Umbilical cord (tissue), 2 donors: ENCODE measurements around the gene PTCH2. TPM values are rescaled to one million over a fixed set of nuclear protein-coding genes. Genes with fewer than 3 reads are reported as not detected.
"Not testable (repeated sequence)": the region's sequence is repeated elsewhere in the genome, so short reads cannot be mapped to it uniquely, and the experiment has no call there.

Source experiments
- DNase-seq: peaks from one replicate; pipeline ENCODE4 v3.0.0-alpha.2; 2015; ENCODE audit warnings: low spot score
- total RNA-seq: library from RNA; depleted of rRNA; stranded (reverse); fragments of >200 nt; gene quantifications from one replicate; pipeline ENCODE4 v1.2.3, GENCODE V29; 2014; ENCODE audit warnings: low replicate concordance; ENCODE audit not compliant: insufficient read depth

Gene PTCH2
- total RNA-seq, 1 donor from 2014 or later, result 0.72 TPM

DNA sequence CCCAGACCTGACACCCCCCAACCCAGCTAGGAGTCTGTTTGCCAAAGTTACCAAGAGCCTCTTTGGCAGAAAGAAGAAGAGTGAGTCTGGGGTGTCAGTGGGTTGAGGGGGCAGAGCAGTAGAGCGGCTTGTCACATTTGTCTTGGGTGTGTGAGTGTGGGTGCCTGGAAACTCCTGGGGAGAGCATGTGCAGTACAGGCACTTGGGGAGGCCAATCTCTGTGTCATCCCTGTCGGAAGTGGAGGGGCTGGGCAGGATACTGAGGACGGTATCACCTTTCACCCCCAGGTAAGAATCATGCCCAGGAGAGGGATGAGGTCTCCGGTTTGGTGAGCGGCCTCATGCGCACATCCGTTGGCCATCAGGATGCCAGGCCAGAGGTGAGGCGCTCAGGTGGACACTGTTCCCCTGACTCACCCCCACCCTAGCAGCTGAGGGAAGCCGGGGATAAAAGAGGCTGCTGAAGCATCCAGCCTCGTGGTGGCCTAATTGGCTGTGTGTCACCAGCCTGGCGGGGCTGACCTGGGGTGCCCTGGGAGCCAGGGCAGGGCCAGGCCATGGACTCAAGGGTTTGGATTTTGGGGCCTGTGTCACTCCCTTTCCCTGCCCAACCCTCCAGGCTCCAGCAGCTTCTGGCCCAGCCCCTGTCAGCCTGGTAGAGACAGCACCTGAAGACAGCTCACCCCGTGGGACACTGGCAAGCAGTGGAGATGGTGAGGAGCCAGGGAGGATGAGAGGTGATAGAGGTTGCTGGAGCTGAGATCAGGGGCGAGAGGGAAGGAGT, 39.5 kb downstream of the PTCH2 start:
- no peak for DNase-seq

GRCh38 chr1:44803062-44803311, 40.1 kb downstream of the PTCH2 start:
- DNase-seq, result no peak

DNA sequence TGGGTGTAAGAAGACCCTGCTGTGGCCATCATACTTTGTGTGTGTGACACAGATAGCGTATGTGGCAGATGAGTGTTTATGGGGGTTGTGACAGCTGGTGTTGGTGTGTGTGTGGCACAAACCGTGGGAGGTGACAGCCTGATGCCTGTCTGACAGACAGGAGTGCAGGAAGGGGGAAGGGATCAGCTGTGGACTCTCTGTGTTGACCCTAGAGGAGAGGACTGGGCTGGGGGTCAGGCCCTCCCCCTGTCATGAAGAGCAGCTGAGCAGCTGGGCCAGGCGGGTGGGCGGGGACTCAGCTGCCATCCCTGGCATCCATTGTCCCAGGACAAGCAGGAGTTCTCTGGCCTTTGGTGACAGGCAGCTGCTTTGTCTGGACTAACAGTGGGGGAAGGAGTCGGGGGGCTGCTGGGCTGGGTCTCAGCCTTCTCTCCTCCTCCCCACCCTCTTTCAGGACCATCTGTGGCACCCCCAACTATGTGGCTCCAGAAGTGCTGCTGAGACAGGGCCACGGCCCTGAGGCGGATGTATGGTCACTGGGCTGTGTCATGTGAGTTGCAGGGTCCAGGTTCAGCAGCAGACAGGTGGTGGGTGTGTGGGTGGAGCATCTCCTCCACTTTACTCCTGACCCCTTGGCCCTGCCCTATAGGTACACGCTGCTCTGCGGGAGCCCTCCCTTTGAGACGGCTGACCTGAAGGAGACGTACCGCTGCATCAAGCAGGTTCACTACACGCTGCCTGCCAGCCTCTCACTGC, 40.6 kb downstream of the PTCH2 start:
- DNase-seq, result no peak

DNA sequence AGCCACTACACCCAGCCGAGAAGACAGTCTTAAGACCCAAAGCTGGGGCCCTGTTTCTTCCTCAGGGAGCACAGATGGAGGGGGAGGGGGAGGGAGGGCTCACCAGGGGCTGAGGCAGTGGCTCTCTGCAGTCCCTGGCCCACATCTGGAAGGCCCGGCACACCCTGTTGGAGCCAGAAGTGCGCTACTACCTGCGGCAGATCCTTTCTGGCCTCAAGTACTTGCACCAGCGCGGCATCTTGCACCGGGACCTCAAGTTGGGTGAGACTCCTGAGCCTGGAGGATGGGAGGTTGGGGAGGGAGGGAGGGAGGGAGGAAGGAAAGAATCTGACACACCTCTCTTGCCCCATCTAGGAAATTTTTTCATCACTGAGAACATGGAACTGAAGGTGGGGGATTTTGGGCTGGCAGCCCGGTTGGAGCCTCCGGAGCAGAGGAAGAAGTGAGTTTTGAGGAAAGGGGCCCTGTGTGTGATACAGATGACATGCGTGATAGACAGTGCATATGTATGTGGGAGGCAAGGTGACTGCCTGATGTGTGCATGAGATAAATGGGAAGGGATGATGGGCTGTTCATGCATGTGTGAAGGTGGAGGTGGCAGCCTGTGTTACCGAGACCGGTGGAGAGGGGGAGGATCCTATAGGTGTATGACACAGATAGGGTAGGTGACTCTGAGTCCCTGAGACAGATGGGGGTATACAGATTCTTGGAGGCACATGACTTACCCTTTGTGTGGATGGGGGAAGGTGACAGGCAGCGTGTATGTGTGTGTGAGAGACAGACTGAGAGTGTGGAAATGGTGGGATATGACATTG, 41.4 kb downstream of the PTCH2 start:
- DNase-seq, result no peak

GRCh38 chr1:44799770-44800584, 43.1 kb downstream of the PTCH2 start, which contains the start of gene PLK3:
TSS of gene PLK3 (plus strand) at chr1:44800377. CDS start at chr1:44800464, 87 bp downstream.
- peak; percentile 98 for DNase-seq

- DNase-seq, result no peak
Measured at GRCh38 chr1:44798481-44799365, 44.3 kb downstream of the PTCH2 start.

GRCh38 chr1:44797886-44798285, 45.2 kb downstream of the PTCH2 start:
- not testable (repeated sequence) for DNase-seq

GRCh38 chr1:44792736-44793502, 50.1 kb downstream of the PTCH2 start:
- no peak for DNase-seq

- DNase-seq, result no peak
Measured at GRCh38 chr1:44790968-44791801, 51.9 kb downstream of the PTCH2 start.

- no peak for DNase-seq
Measured at GRCh38 chr1:44788120-44788860, 54.8 kb downstream of the PTCH2 start, which contains the start of gene BEST4. TSS of gene BEST4 (minus strand) at chr1:44788170. CDS start at chr1:44787705, 465 bp downstream.

DNA sequence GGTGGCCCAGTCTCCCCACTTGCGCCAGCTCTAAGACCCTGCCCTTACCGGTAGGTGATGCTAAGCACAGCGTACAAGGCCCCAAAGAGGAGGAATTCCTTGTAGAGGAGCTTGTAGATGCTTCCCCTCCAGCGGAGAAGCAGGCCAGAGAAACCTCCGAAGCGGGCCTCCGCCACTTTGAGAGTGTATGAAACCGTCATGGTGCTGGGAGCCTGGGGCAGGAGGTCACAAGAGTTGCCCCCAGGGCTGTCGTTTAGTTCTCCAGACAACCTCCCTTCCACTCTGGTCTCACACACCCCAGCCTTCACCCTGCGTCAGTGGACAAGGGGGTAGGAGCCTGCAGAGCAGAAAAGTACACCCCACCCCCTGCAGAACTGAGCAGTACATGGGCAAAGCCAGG, 55.5 kb downstream of the PTCH2 start:
- DNase-seq, result no peak

DNA sequence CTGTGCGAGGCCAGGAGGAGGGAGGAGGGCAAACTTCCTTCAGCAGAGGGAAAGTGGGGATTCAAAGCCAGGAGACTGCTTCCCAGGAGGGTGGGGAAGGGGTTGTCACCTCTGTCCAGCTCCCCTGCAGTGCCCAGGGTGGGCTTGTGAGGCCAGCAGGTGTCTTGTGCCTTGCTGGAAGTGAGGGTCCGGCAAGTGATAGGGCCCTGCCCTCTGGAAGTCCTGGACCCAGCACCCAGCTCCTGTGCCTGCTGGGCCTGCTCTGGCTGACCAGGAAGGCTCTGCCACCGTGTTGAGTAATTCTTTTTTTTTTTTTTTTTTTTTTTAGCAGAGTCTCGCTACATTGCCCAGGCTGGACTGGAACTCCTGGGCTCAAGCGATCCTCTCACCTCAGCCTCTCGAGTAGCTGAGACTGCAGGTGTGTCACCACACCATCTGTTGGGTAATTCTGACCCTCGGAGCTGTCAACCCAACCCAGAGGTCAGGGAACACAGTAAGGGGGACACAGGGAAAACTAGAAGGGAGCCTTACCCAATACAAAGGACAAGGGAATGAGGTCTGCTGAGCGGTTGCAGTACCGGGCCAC, 56.1 kb downstream of the PTCH2 start:
- no peak for DNase-seq

DNA sequence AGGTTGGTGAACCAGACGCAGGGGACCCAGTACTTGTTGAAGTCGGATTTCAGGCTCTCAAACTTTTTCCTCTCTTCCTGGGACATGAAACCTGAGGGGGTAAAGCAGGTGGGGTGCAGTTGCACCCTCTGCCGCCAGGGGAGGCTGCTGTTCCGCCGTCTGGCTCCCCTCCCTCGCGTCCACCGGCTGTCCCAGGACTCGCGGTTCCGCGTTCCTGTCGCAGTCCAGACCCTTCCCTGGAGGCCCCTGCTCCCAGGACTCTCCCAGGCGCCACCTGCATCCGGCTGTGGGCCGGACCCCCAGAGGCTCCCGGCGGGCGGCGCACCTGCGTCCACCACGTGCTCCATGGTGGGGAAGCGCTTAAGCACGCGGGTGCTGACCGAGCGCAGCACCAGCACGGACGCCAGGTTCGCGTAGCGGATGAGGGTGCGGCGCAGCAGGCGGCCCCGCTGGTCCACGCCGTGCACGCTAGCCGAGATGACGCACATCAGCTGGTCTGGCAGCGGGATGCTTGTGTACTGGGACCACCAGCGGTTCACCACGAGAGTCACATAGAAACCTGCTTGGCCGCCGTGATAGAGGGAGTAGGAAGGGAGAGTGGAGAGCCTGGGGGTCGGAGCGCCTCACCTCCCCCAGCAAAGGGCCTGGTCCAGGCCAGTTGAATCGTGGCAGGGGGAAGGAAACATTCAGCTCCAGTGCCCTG, 56.8 kb downstream of the PTCH2 start:
- peak; percentile 47 for DNase-seq

DNA sequence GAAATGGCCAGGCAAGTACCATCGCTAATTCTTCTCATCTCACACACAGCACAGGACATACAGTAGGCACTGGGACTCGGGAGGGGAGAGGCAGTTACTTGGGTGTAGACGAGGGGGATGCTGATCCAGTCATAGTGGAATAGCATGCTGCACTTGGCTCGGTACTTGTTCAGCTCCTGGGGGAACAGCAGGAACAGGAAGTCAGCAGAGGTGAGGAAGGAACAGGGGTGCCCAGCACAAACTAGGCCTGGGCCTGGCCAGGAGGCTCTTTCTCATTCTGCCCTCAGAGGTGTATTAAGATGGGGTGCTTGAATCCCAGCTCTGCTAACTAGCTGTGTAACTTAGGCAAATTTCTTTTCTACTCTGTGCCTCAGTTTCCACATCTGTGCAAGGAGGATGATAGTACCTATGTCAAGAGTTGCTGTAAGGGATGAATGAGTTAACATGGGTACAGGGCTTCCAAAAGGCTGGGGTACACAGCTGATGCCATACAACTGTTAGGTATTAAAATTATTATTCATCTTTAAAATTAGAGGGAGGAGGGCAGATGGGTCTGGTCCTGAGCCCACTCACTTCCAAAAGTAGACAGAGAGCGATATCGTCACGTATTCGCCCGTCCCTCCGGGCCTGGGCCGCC, 57.4 kb downstream of the PTCH2 start:
- no peak for DNase-seq

DNA sequence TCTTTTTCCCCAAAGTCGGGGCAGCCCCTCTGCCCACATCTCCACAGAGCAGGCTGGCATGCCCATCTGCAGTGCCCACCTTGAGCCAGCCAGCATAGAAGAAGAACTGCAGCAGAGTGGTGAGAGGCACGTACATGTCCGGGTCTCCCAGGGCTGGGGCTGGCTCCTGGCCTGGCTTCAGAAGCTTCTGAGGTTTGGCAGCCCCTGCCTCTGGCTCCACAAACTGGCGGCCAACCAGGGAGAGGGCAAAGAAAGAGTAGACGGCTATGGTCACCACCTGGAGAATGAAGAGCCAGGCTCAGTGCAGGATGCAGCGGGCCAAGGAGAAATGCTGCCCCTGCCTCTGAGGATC, 58.0 kb downstream of the PTCH2 start:
- no peak for DNase-seq
